PC-9 (cell line): ENCODE measurements around the gene GRM8.

Experiments used
- EZH2 ChIP-seq: fragments of 200-600 bp; sonication (generic); IDR thresholded peaks from 2 replicates; pipeline ENCODE4 v1.8.0; 2017; ENCODE audit warnings: antibody characterized with exemption, low read depth
- TF ChIP-seq, protein P1 (sequence below): fragments of 200-600 bp; sonication (generic); conservative IDR thresholded peaks from 2 replicates; pipeline ENCODE4 v1.6.1; 2017; ENCODE audit warnings: mixed run types, antibody characterized with exemption, mild to moderate bottlenecking, moderate library complexity

GRCh38 chr7:127258111-127258510 lies 5.4 kb upstream of the GRM8 start:
- TF ChIP-seq, protein P1, sequence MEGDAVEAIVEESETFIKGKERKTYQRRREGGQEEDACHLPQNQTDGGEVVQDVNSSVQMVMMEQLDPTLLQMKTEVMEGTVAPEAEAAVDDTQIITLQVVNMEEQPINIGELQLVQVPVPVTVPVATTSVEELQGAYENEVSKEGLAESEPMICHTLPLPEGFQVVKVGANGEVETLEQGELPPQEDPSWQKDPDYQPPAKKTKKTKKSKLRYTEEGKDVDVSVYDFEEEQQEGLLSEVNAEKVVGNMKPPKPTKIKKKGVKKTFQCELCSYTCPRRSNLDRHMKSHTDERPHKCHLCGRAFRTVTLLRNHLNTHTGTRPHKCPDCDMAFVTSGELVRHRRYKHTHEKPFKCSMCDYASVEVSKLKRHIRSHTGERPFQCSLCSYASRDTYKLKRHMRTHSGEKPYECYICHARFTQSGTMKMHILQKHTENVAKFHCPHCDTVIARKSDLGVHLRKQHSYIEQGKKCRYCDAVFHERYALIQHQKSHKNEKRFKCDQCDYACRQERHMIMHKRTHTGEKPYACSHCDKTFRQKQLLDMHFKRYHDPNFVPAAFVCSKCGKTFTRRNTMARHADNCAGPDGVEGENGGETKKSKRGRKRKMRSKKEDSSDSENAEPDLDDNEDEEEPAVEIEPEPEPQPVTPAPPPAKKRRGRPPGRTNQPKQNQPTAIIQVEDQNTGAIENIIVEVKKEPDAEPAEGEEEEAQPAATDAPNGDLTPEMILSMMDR, result no peak
- TF ChIP-seq EZH2, result no peak
